Loucy (cell line): Measurements from ENCODE around the gene FOSL1.
A peak's percentile ranks its signal among the peaks of the same experiment; 100 is the strongest.

Experiments
- H2AFZ ChIP-seq: fragments of 200-600 bp; sonication (generic); 2 replicates; pipeline ENCODE4 v1.6.0; 2016; ENCODE audit warnings: antibody characterized with exemption, mild to moderate bottlenecking, low read length, moderate library complexity
- H3F3A ChIP-seq: fragments of 200-600 bp; 2 replicates; pipeline ENCODE4 v1.6.0; 2016; ENCODE audit warnings: antibody characterized with exemption, low read depth, mild to moderate bottlenecking
- H3K27me3 ChIP-seq: fragments of 200-600 bp; sonication (generic); 2 replicates; pipeline ENCODE4 v1.6.1; 2014; ENCODE audit warnings: low read length, mild to moderate bottlenecking; ENCODE audit not compliant: insufficient read depth, poor library complexity, severe bottlenecking
- H3K36me3 ChIP-seq: fragments of 200-600 bp; sonication (generic); 2 replicates; pipeline ENCODE4 v1.6.1; 2016; ENCODE audit warnings: low read length; ENCODE audit not compliant: insufficient read depth
- H3K4me1 ChIP-seq: fragments of 200-600 bp; sonication (generic); 2 replicates; pipeline ENCODE4 v1.5.1; 2014; ENCODE audit warnings: low read length, mild to moderate bottlenecking; ENCODE audit not compliant: insufficient read depth, poor library complexity, severe bottlenecking
- H3K4me2 ChIP-seq: fragments of 200-600 bp; sonication (generic); 2 replicates; pipeline ENCODE4 v1.6.0; 2014; ENCODE audit warnings: antibody characterized with exemption, low read length, low read depth, mild to moderate bottlenecking; ENCODE audit not compliant: poor library complexity, severe bottlenecking
- H3K4me3 ChIP-seq: fragments of 200-600 bp; sonication (generic); 2 replicates; pipeline ENCODE4 v1.5.1; 2014; ENCODE audit warnings: low read length, mild to moderate bottlenecking, mixed read lengths; ENCODE audit not compliant: poor library complexity, severe bottlenecking
- H3K79me2 ChIP-seq: fragments of 200-600 bp; sonication (generic); 2 replicates; pipeline ENCODE4 v1.6.1; 2014; ENCODE audit warnings: low read length; ENCODE audit not compliant: insufficient read depth
- H3K9ac ChIP-seq: fragments of 200-600 bp; sonication (generic); 2 replicates; pipeline ENCODE4 v1.6.0; 2014; ENCODE audit warnings: mild to moderate bottlenecking, low read depth, low read length, moderate library complexity; ENCODE audit not compliant: poor library complexity, severe bottlenecking
- H3K9me2 ChIP-seq: fragments of 200-600 bp; sonication (generic); replicated peaks from 2 replicates; pipeline ENCODE4 v1.6.1; 2016; ENCODE audit warnings: low read depth, low read length, mixed read lengths
- H3K9me3 ChIP-seq: fragments of 200-600 bp; sonication (generic); 2 replicates; pipeline ENCODE4 v1.6.1; 2014; ENCODE audit warnings: mild to moderate bottlenecking, antibody characterized with exemption, low read length, low read depth; ENCODE audit not compliant: insufficient read depth
- H4K20me1 ChIP-seq: fragments of 200-600 bp; sonication (generic); 2 replicates; pipeline ENCODE4 v1.6.0; 2014; ENCODE audit warnings: antibody characterized with exemption, low read length, mild to moderate bottlenecking; ENCODE audit not compliant: insufficient read depth, poor library complexity, severe bottlenecking
- EZH2phosphoT487 ChIP-seq: fragments of 200-600 bp; IDR thresholded peaks from 2 replicates; pipeline ENCODE4 v1.6.1; 2018; ENCODE audit warnings: antibody characterized with exemption, mild to moderate bottlenecking, moderate library complexity, borderline replicate concordance
- TF ChIP-seq, protein P1 (sequence below): fragments of 200-600 bp; sonication (generic); conservative IDR thresholded peaks from 2 replicates; pipeline ENCODE4 v1.5.1; 2014; ENCODE audit warnings: mild to moderate bottlenecking, antibody characterized with exemption, low read length

FOSL1 gene

GRCh38 chr11:65921876-65922275, 21.7 kb upstream of the FOSL1 start:
- Histone ChIP-seq H3K27me3 (no peaks in the 10 kb centered on the region), H3K4me2 (no peak overlapping the region), H3K36me3 (peaks cover 8% of the 10 kb centered on the region; the same call in 1 of the 2 replicates), H3F3A (no peaks in the 10 kb centered on the region), H2AFZ (no peak overlapping the region), H3K79me2 (peaks cover 34% of the 10 kb centered on the region), H4K20me1 (peaks cover 15% of the 10 kb centered on the region), H3K9me2 (no peaks in the 10 kb centered on the region), H3K4me1 (peaks cover 23% of the 10 kb centered on the region), H3K4me3 (no peak overlapping the region), H3K9ac (no peak overlapping the region), H3K9me3 (no peaks in the 10 kb centered on the region)
- TF ChIP-seq EZH2phosphoT487, result no peak
- TF ChIP-seq, protein P1, sequence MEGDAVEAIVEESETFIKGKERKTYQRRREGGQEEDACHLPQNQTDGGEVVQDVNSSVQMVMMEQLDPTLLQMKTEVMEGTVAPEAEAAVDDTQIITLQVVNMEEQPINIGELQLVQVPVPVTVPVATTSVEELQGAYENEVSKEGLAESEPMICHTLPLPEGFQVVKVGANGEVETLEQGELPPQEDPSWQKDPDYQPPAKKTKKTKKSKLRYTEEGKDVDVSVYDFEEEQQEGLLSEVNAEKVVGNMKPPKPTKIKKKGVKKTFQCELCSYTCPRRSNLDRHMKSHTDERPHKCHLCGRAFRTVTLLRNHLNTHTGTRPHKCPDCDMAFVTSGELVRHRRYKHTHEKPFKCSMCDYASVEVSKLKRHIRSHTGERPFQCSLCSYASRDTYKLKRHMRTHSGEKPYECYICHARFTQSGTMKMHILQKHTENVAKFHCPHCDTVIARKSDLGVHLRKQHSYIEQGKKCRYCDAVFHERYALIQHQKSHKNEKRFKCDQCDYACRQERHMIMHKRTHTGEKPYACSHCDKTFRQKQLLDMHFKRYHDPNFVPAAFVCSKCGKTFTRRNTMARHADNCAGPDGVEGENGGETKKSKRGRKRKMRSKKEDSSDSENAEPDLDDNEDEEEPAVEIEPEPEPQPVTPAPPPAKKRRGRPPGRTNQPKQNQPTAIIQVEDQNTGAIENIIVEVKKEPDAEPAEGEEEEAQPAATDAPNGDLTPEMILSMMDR, result no peak

- Histone ChIP-seq H3K36me3 (peaks cover 8% of the 10 kb centered on the region; the same call in 1 of the 2 replicates), H3K27me3 (no peaks in the 10 kb centered on the region), H3K4me3 (peak overlapping the region; percentile 96), H3K9me3 (no peaks in the 10 kb centered on the region), H3K9me2 (no peaks in the 10 kb centered on the region), H4K20me1 (peaks cover 15% of the 10 kb centered on the region), H2AFZ (no peak overlapping the region), H3F3A (no peaks in the 10 kb centered on the region), H3K4me2 (peak overlapping the region; percentile 98), H3K79me2 (peaks cover 41% of the 10 kb centered on the region), H3K4me1 (peaks cover 31% of the 10 kb centered on the region), H3K9ac (peak overlapping the region; percentile 82)
- no peak for TF ChIP-seq EZH2phosphoT487
- TF ChIP-seq, protein P1, result no peak
These were observed 20.9 kb upstream of the FOSL1 start for GRCh38 chr11:65921033-65921555.

GRCh38 chr11:65920372-65920802, 20.2 kb upstream of the FOSL1 start:
- Histone ChIP-seq H3K9ac (peak overlapping the region; percentile 82), H3K36me3 (peaks cover 8% of the 10 kb centered on the region; the same call in 1 of the 2 replicates), H3K4me2 (peak overlapping the region; percentile 98), H3K4me1 (peaks cover 33% of the 10 kb centered on the region), H4K20me1 (peaks cover 15% of the 10 kb centered on the region), H3K27me3 (no peaks in the 10 kb centered on the region), H3F3A (no peaks in the 10 kb centered on the region), H3K4me3 (peak overlapping the region; percentile 96), H3K9me3 (no peaks in the 10 kb centered on the region), H3K9me2 (no peaks in the 10 kb centered on the region), H2AFZ (no peak overlapping the region), H3K79me2 (peaks cover 43% of the 10 kb centered on the region)
- TF ChIP-seq EZH2phosphoT487, result no peak
- TF ChIP-seq, protein P1, result no peak
